HEK293T (cell line): ENCODE data around the gene SLC18A2.

Experiments used
- CTCF ChIA-PET: fragments of 350-600 bp; formaldehyde crosslinking; extraction: SDS; loops from one replicate; lab custom pipeline; 2021; ENCODE audit warnings: antibody characterized with exemption, inconsistent platforms; lab: Yijun Ruan, JAX
- POLR2A ChIA-PET: fragments of 350-600 bp; formaldehyde crosslinking; extraction: SDS; loops from one replicate; lab custom pipeline; 2020; ENCODE audit warnings: antibody characterized with exemption, inconsistent platforms; lab: Yijun Ruan, JAX
- DNase-seq: peaks from one replicate; pipeline ENCODE4 v3.0.0; 2012; ENCODE audit warnings: mixed read lengths; ENCODE audit errors: extremely low spot score
- ARNT ChIP-seq: fragments of 450-650 bp; IDR thresholded peaks from 2 replicates; pipeline ENCODE4 v1.6.1; 2017; ENCODE audit warnings: mild to moderate bottlenecking
- BHLHE40 ChIP-seq: fragments of 450-650 bp; IDR thresholded peaks from 2 replicates; pipeline ENCODE4 v1.6.1; 2016; ENCODE audit warnings: mild to moderate bottlenecking, moderate library complexity, borderline replicate concordance
- CTBP1 ChIP-seq: fragments of 450-650 bp; IDR thresholded peaks from 2 replicates; pipeline ENCODE4 v1.6.1; 2016; ENCODE audit warnings: borderline replicate concordance
- ELF4 ChIP-seq: fragments of 450-650 bp; IDR thresholded peaks from 2 replicates; pipeline ENCODE4 v1.6.1; 2017; ENCODE audit warnings: antibody characterized with exemption
- FOXK2 ChIP-seq: fragments of 450-650 bp; IDR thresholded peaks from 2 replicates; pipeline ENCODE4 v1.6.1; 2016; ENCODE audit warnings: mild to moderate bottlenecking
- FOXM1 ChIP-seq: fragments of 450-650 bp; IDR thresholded peaks from 2 replicates; pipeline ENCODE4 v1.6.1; 2017; ENCODE audit warnings: mild to moderate bottlenecking, borderline replicate concordance
- HDGF ChIP-seq: fragments of 450-650 bp; IDR thresholded peaks from 2 replicates; pipeline ENCODE4 v1.6.1; 2017; ENCODE audit warnings: antibody characterized with exemption, borderline replicate concordance
- L3MBTL2 ChIP-seq: fragments of 450-650 bp; conservative IDR thresholded peaks from 2 replicates; pipeline ENCODE4 v1.6.1; 2016; ENCODE audit warnings: mild to moderate bottlenecking
- LEF1 ChIP-seq: fragments of 450-650 bp; IDR thresholded peaks from 2 replicates; pipeline ENCODE4 v1.6.1; 2017; ENCODE audit warnings: mild to moderate bottlenecking, borderline replicate concordance
- NFRKB ChIP-seq: fragments of 450-650 bp; IDR thresholded peaks from 2 replicates; pipeline ENCODE4 v1.6.1; 2016; ENCODE audit warnings: mild to moderate bottlenecking, moderate library complexity
- PKNOX1 ChIP-seq: fragments of 450-650 bp; IDR thresholded peaks from 2 replicates; pipeline ENCODE4 v1.6.1; 2016
- SP1 ChIP-seq: fragments of 450-650 bp; IDR thresholded peaks from 2 replicates; pipeline ENCODE4 v1.6.1; 2017
- SUZ12 ChIP-seq: fragments of 450-650 bp; IDR thresholded peaks from 2 replicates; pipeline ENCODE4 v1.6.1; 2016; ENCODE audit warnings: mild to moderate bottlenecking
- TARDBP ChIP-seq: fragments of 450-650 bp; IDR thresholded peaks from 2 replicates; pipeline ENCODE4 v1.6.1; 2016
- ZNF384 ChIP-seq: fragments of 450-650 bp; IDR thresholded peaks from 2 replicates; pipeline ENCODE4 v1.6.1; 2016

Gene SLC18A2

GRCh38 chr10:117322260-117322659, 81.3 kb downstream of the SLC18A2 start:
- ChIA-PET CTCF (interaction anchor here (2.4 kb wide), 1 partner anchor 106 kb away, joined by 12 read pairs; no protein-coding TSS in a partner anchor), POLR2A (no interaction called here)
- TF ChIP-seq BHLHE40 (no peak), LEF1 (no peak), CTBP1 (no peak), SUZ12 (no peak), ELF4 (no peak), NFRKB (no peak), PKNOX1 (no peak), HDGF (no peak), SP1 (no peak), L3MBTL2 (no peak), ZNF384 (no peak)
- no peak for DNase-seq

GRCh38 chr10:117324367-117324766, 83.5 kb downstream of the SLC18A2 start:
- no peak for TF ChIP-seq ARNT
- no peak for TF ChIP-seq FOXK2
- no peak for TF ChIP-seq TARDBP
- no peak for DNase-seq
- CTCF ChIA-PET = no interaction called here
- POLR2A ChIA-PET = no interaction called here

- no peak for DNase-seq
- TF ChIP-seq ARNT = no peak
- no peak for TF ChIP-seq SP1
- TF ChIP-seq NFRKB = no peak
- no peak for TF ChIP-seq PKNOX1
- no peak for TF ChIP-seq LEF1
- TF ChIP-seq CTBP1 = no peak
- no peak for TF ChIP-seq FOXM1
- ChIA-PET POLR2A (no interaction called here), CTCF (interaction anchor here (2.6 kb wide), 1 partner anchor 110 kb away, joined by 8 read pairs; no protein-coding TSS in a partner anchor)
Measured at GRCh38 chr10:117327262-117327661, 86.3 kb downstream of the SLC18A2 start.
